Measurements from ENCODE around the gene POLR2E. TPM values are rescaled to one million over a fixed set of nuclear protein-coding genes. Genes with fewer than 3 reads are reported as not detected.

The POLR2E gene
- polyA plus RNA-seq, 6 donors from 2014 or later, result 134 to 205 (median 174) TPM

DNA sequence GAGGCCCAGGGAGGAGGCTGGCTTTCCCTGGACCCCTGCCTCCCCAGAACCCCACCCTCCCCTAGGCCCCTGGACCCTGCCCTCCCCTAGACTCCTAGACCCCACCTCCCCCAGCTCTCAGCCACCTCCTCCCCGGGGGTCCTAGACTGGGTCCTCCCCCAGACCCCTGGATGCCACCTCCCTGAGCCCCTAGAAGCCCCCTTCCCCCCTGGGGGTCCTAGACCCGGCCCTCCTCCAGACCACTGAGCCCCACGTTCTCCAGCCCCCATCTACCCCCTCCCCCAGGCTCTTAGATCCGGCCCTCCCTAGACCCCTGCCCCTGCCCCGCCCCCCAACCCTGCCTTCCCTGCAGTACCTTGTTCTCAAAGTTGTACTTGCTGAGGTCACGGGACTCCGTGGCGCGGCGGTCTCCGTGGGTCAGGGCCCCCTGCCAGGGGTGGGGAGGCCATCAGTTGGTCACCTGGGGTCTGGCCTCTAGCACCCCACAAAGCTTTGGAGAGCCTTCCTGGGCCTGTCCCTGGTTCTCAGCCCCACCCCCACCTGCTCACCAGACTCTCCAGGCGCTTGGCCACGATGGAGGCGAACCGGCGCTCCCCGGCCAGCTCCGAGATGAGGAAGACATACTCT is 16.6 kb upstream of the POLR2E start:
- Mint-ChIP-seq H3K4me1 (peaks cover 6 to 8% (median 6%) of the 10 kb centered on the region in 3 donors), H3K36me3 (no peaks in the 10 kb centered on the region), H3K4me3 (no peak overlapping the region), H3K27me3 (no peaks in the 10 kb centered on the region), H3K9me3 (no peaks in the 10 kb centered on the region), H3K27ac (no peak overlapping the region)
- ATAC-seq (ENCODE audit: low read depth in 2 of 2) (no peak), DNase-seq (no peak)

DNA sequence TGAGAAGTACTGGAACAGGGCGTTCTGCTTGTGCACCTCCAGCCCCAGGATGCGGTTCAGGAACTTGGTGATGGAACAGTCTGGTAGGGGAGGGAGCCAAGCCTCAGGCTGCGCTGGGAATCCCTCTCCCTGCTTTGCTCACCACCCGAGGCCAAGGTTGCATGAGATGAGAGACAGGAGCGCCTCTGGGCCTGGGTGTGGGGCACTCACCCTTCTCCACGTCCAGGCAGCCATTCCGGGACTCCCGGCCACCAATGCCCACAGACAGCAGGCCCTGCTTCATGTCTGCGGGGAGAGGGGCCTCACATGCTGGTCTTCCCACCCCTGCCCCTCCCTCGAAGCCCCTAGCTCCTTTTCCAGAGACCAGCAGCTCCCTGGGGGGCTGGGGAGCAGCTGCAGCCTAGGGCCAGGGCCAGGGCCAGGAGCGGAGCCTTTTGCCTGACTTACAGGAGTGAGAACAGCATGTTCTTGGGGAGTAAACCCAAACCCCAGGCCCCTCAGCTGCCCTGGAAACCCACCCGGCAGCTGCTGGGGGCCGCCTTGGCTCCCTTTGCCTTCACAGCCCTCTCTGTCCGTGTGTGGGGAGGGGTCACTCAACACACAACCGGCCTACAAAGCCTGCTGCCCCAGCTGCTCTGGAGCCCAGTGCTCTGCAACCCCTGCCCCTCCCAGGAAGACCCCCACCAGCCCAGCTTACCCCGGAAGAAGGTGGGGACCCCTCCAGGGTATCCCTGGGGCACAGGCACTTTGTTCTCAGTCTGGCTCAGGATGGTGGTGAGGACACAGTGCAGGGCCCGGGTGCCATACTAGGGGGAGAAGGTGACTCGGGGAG is 15.8 kb upstream of the POLR2E start:
- no peaks in the 10 kb centered on the region for H3K36me3 Mint-ChIP-seq
- peaks cover 6 to 8% (median 6%) of the 10 kb centered on the region in 3 donors for H3K4me1 Mint-ChIP-seq
- peak overlapping the region in 2 of 6 donors; percentile 41 to 54 for H3K27ac Mint-ChIP-seq
- H3K4me3 Mint-ChIP-seq, result no peak overlapping the region
- H3K9me3 Mint-ChIP-seq, result no peaks in the 10 kb centered on the region
- DNase-seq (no peak), ATAC-seq (ENCODE audit: low read depth in 2 of 2) (no peak)
- no peaks in the 10 kb centered on the region for H3K27me3 Mint-ChIP-seq

DNA sequence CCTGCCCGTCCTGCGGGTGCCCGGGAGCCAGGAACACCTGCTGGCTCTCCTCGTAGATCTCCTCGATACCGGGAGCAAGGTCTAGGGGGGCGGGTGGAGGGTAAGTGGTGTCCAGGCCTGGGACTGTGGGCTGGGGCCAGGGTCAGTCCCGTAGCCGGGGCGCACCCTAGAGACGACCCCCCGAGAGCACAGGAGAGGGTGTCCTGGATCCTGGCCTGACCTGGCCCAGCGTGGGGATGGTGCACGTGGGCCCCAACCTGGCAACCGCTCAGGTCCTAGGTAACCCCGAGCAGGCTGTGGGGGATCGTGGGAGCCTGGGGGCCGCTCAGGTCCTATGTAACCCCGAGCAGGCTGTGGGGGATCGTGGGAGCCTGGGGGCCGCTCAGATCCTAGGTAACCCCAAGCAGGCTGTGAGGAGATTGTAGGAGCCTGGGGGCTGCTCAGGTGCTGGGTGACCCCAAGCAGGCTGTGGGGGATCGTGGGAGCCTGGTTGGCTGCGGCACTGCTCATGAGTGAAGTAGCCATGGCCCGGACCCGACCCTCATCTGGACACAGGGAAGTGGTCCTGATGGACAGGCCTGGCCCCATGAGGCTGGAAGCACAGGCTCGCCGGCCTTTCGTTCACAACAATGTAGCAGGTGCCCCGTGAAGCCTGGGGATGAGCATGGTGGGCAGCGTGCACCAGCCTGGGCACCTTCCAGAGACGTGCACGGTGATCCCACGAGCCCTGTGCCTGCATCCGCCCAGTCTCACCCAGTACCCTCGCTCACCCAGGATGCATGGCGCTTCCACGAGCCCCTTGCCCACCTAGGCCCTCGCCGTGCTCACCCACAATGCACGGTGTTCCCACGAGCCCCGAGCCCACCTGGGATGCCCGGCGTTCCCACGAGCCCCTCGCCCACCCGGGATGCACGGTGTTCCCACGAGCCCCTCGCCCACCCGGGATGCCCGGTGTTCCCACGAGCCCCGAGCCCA is 14.8 kb upstream of the POLR2E start:
- Mint-ChIP-seq H3K36me3 (no peaks in the 10 kb centered on the region), H3K27me3 (no peaks in the 10 kb centered on the region), H3K27ac (no peak overlapping the region), H3K4me1 (peaks cover 6 to 12% (median 6%) of the 10 kb centered on the region in 3 donors), H3K9me3 (no peaks in the 10 kb centered on the region), H3K4me3 (no peak overlapping the region)
- DNase-seq (no peak), ATAC-seq (ENCODE audit: low read depth in 2 of 2) (no peak)

DNA sequence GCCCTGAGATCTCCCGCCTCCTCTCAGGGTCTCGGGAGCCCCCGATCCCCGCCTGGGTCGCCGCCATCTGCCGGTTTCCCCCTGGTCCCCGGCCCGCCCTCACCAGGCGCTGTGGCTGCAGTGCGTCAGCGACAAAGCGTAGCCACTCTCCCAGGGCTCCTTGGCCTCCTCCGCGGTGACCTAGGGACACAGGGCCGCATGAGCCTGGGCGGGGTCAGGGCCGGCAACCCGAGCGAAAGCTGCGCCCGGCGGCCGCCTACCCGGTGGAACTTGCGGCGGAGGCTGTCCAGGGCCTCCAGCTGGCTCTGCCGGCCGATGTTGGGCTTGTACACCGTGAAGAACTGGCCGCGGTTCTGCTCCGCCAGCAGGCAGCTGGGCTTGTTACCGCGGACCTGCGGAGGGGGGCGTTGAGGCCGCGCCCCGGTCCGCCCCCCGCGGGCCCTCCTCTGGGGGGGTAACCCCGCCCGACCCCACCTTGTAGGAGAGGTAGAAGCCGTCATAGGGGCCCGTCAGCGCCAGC is 13.9 kb upstream of the POLR2E start:
- Mint-ChIP-seq H3K4me3 (no peak overlapping the region), H3K4me1 (peaks cover 6 to 8% (median 6%) of the 10 kb centered on the region in 3 donors), H3K27ac (no peak overlapping the region), H3K27me3 (no peaks in the 10 kb centered on the region), H3K36me3 (no peaks in the 10 kb centered on the region), H3K9me3 (no peaks in the 10 kb centered on the region)
- DNase-seq (no peak), ATAC-seq (ENCODE audit: low read depth in 2 of 2) (no peak)

DNA sequence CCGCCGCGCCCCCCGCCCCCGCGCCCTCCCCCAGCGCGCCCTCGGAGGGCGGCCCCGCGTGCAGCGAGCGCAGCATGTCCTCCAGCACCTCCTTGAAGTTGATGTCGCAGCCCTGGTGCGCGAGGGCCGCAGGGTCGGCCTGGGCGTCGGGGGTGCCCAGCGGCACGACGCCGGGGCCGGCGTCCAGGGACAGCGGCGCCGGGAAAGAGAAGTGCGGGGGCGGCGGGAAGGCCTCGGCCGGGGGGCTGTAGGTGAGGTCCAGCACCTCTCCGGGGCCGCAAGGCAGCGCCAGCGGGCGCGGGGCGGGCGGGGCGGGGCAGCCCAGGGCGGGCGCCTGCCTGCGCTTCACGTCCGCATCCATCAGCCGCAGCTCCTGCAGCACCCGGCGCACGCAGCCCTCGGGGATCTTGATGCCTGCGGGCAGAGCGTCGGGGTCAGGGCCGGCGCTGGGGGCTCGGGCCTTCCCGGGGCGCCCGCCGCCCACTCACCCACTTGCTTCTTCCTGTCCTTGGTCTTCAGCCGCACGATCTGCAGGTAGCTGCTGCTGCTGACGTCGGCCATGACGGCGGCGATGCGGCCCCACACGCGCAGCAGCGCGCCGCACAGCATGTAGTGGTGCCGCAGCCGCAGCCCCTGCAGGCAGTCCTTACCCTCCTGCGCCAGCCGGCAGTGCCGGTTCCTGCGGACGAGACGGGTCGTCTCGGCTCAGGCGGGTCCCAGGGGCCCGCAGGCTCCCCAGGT is 13.3 kb upstream of the POLR2E start:
- no peak for ATAC-seq (ENCODE audit: low read depth in 2 of 2)
- peaks cover 5 to 7% (median 5%) of the 10 kb centered on the region in 3 donors for H3K4me1 Mint-ChIP-seq
- no peaks in the 10 kb centered on the region for H3K36me3 Mint-ChIP-seq
- no peak overlapping the region for H3K27ac Mint-ChIP-seq
- H3K9me3 Mint-ChIP-seq, result no peaks in the 10 kb centered on the region
- DNase-seq, result no peak
- H3K27me3 Mint-ChIP-seq, result no peaks in the 10 kb centered on the region
- no peak overlapping the region for H3K4me3 Mint-ChIP-seq

DNA sequence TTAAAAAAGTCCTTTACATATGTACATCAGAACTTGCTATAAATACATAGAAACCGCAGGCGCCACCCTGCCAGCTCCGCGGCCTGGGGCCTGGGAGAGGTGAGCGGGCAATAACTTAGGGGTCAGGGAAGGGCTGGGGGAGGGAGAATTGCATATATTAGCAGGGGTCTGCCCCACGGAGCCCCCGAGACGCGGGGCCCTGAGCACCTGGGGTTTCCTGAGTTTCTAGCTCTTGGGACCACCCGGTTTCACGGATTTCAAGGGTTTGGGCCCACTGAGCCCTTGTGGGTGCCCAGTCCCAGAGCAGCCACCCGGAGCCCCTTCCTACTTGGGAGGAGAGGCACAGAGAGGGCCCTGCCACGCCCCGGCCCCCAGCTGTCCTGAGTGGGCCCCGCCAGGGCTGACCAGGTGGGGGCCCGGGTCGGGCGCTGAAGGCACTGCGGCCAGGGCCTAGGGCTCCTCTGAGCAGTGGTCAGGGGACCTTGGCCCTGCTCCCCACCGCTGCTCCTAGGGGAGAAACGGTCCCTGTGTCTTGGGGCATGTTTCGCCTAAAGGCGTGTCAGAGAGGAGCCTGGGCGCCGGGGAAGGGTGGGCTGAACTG is 12.6 kb upstream of the POLR2E start:
- H3K4me1 Mint-ChIP-seq, result peaks cover 4 to 14% (median 8%) of the 10 kb centered on the region in 3 donors
- no peaks in the 10 kb centered on the region for H3K27me3 Mint-ChIP-seq
- H3K9me3 Mint-ChIP-seq, result no peaks in the 10 kb centered on the region
- ATAC-seq (ENCODE audit: low read depth in 2 of 2), result no peak
- DNase-seq, result no peak
- no peak overlapping the region for H3K4me3 Mint-ChIP-seq
- no peaks in the 10 kb centered on the region for H3K36me3 Mint-ChIP-seq
- peak overlapping the region in 2 of 6 donors; percentile 60 to 89 for H3K27ac Mint-ChIP-seq

DNA sequence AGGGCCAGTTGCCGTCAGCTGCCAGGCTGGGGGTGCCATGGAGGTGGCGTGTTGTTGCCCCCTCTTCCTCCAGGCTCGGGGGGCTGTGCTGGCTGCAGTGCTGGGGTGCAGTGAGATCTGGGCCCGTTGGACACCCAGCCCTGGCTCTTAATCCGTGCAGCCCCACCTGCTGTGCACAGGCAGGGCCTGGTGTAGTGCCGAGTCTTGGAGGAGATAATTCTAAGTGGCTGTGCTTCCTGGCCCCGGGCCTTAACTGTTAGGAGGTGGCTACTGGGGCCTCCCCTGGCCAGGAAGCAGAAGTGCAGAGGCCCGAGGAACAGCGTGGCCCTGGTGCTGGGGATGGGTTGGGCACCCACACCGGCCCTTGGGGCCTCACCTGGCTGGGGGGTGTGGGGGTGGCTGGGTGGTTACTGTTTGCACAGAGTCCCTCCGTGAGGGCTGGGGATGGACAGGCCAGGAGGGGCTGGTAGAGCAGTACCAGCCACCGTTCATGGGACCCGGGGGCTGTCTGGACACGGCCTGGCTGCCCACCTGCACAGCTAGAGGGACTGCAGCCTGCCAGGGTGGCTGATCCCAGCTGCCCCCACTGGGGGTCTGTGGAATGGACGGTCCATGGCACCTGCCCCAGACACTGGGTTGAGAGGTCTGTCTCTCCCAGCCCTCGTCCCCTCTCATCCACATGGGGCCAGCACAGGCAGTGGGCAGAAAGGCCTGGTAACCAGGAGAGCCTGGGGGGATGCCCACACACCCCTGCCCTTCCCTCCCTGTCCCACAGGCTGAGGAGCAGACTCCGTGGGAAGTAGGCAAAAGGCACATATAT is 11.9 kb upstream of the POLR2E start:
- H3K27ac Mint-ChIP-seq, result peak overlapping the region in 5 of 6 donors; percentile 5 to 89 (median 63)
- peak overlapping the region in 4 of 8 donors; percentile 9 to 68 (median 38) for H3K4me3 Mint-ChIP-seq
- DNase-seq (no peak), ATAC-seq (ENCODE audit: low read depth in 2 of 2) (no peak)
- H3K4me1 Mint-ChIP-seq, result peaks cover 4 to 21% (median 9%) of the 10 kb centered on the region in 3 donors
- H3K36me3 Mint-ChIP-seq, result no peaks in the 10 kb centered on the region
- no peaks in the 10 kb centered on the region for H3K27me3 Mint-ChIP-seq
- no peaks in the 10 kb centered on the region for H3K9me3 Mint-ChIP-seq

DNA sequence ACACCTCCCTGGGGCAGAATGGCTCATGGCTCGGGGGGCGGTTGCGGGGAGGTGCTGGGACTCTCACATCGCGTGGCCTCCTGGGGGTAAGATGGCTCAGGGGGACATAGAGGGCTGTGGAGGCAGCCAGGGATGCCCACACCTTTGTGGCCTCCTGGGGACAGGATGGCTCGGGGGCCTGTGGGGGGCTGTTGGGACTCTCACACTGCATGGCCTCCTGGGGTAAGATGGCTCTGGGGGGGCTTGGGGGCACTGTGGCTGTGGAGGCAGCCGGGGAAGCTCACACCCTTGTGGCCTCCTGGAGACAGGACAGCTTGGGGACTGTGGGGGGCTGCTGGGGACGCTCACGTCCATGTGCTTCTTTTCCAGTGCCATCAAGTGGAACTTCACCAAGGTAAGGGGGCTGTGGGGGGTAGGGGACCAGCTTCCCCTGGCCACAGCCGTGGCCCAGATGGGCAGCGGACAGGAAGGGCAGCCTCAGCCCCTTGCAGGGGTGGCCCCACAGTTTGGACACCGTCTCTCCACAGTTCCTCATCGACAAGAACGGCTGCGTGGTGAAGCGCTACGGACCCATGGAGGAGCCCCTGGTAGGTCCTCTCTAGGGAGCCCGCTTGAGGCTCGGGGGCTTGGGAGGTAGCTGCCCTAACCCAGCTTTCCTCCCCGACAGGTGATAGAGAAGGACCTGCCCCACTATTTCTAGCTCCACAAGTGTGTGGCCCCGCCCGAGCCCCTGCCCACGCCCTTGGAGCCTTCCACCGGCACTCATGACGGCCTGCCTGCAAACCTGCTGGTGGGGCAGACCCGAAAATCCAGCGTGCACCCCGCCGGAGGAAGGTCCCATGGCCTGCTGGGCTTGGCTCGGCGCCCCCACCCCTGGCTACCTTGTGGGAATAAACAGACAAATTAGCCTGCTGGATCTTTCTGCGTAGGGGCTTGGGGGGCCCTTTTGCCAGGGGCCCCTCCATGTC is 11.0 kb upstream of the POLR2E start:
- DNase-seq, result no peak

DNA sequence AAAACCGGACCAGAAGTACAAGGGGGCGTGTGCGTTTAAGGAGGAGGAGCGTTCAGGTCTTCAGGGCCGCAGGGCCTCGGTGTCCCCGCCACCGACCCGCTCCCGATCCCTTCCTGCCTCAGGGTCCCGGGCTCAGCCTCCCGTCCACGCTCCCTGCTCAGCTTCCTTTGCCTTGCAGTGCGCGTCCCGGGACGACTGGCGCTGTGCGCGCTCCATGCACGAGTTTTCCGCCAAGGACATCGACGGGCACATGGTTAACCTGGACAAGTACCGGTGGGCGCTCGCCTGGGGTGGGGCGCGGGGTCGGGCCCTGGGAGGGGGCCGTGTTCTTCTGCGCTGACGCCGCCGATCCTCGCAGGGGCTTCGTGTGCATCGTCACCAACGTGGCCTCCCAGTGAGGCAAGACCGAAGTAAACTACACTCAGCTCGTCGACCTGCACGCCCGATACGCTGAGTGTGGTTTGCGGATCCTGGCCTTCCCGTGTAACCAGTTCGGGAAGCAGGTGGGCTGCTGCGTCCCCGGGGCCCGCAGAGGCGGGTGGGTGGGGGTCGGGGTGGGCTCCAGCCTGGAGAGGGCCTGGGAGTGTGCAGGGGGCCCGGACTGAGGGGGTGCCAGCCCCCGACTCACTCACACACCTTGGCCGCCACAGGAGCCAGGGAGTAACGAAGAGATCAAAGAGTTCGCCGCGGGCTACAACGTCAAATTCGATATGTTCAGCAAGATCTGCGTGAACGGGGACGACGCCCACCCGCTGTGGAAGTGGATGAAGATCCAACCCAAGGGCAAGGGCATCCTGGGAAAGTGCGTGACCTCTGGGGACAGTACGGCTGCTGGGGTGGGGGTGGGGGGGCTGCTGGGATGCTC is 10.1 kb upstream of the POLR2E start:
- Mint-ChIP-seq H3K9me3 (no peaks in the 10 kb centered on the region), H3K4me3 (peak overlapping the region; percentile 69 to 91 (median 84)), H3K36me3 (no peaks in the 10 kb centered on the region), H3K4me1 (peaks cover 9 to 33% (median 20%) of the 10 kb centered on the region in 3 donors), H3K27ac (peak overlapping the region; percentile 84 to 96 (median 93)), H3K27me3 (no peaks in the 10 kb centered on the region)
- DNase-seq (no peak), ATAC-seq (ENCODE audit: low read depth in 2 of 2) (no peak)

More for the DNA sequence above, 11.0 kb upstream of the POLR2E start:
- Mint-ChIP-seq H3K27me3 (no peaks in the 10 kb centered on the region), H3K4me3 (peak overlapping the region; percentile 52 to 85 (median 64)), H3K27ac (peak overlapping the region; percentile 63 to 89 (median 70)), H3K4me1 (peaks cover 9 to 30% (median 17%) of the 10 kb centered on the region in 3 donors), H3K9me3 (no peaks in the 10 kb centered on the region), H3K36me3 (no peaks in the 10 kb centered on the region)
- ATAC-seq (ENCODE audit: low read depth in 2 of 2), result no peak

DNA sequence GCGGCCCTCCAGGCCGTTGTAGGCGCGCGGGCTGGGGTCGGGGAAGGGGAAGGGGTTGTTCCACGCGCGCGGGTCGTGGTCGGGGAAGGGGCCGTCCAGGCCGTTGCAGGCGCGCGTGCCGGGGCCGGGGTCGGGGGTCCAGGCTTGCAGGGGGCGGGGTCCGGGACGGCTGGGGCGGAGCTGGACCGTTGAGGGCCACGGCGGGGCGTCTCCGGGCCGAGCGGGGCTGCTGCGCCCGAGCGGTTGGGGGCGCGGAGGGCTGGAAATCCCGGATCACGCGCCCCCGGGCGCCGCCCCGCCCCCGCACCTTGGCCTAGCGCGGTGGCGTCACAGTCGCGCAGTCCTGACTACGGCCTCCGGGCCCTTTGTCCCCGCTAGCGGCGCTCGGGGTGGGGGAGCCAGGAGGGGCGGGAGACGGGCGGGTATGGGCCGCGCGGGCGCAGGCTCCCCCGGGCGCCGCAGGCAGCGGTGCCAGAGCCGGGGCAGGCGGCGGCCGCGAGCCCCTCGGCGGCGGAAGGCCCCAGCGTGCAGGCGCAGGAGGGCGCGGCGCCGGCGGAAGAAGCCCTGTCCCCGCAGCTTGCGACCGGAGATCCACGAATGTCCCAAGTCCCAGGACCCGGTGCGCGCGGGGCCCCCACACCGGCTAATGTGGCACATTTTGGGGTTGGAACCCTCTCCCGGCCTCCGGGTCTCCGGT is 9.3 kb upstream of the POLR2E start:
- peak overlapping the region; percentile 84 to 96 (median 93) for H3K27ac Mint-ChIP-seq
- peaks cover 12 to 39% (median 25%) of the 10 kb centered on the region in 3 donors for H3K4me1 Mint-ChIP-seq
- DNase-seq (peak; percentile 91), ATAC-seq (ENCODE audit: low read depth in 2 of 2) (peak; percentile 65)
- no peaks in the 10 kb centered on the region for H3K36me3 Mint-ChIP-seq
- no peaks in the 10 kb centered on the region for H3K9me3 Mint-ChIP-seq
- H3K27me3 Mint-ChIP-seq, result no peaks in the 10 kb centered on the region
- peak overlapping the region; percentile 69 to 91 (median 84) for H3K4me3 Mint-ChIP-seq

Measured in naive B cell (primary cell).